Left lobe of liver (tissue), 2 donors: ENCODE measurements around the gene TUBE1. TPM values are rescaled to one million over a fixed set of nuclear protein-coding genes. Genes with fewer than 3 reads are reported as not detected.
"Not testable (repeated sequence)": the region's sequence is repeated elsewhere in the genome, so short reads cannot be mapped to it uniquely, and the experiment has no call there.

Experiments
- ATAC-seq: fragments of 200-7000 bp; cut with Tn5 transposase; one replicate; pipeline ENCODE4 v1.9.1; 2020; ENCODE audit warnings: mild to moderate bottlenecking, moderate library complexity
- DNase-seq: peaks from one replicate; pipeline ENCODE4 v3.0.0-alpha.2; 2020; ENCODE audit warnings: low spot score
- total RNA-seq: library from RNA; stranded (reverse); gene quantifications from one replicate; pipeline ENCODE4 v1.2.1, GENCODE V29; 2021
- donor health status: DM: no; HTN: no; CAD: no; lungs with moderate emphysema.
- donor health status: DM: no; HTN: yes; CAD: no.

The TUBE1 gene
- total RNA-seq, result 31.9 TPM

DNA sequence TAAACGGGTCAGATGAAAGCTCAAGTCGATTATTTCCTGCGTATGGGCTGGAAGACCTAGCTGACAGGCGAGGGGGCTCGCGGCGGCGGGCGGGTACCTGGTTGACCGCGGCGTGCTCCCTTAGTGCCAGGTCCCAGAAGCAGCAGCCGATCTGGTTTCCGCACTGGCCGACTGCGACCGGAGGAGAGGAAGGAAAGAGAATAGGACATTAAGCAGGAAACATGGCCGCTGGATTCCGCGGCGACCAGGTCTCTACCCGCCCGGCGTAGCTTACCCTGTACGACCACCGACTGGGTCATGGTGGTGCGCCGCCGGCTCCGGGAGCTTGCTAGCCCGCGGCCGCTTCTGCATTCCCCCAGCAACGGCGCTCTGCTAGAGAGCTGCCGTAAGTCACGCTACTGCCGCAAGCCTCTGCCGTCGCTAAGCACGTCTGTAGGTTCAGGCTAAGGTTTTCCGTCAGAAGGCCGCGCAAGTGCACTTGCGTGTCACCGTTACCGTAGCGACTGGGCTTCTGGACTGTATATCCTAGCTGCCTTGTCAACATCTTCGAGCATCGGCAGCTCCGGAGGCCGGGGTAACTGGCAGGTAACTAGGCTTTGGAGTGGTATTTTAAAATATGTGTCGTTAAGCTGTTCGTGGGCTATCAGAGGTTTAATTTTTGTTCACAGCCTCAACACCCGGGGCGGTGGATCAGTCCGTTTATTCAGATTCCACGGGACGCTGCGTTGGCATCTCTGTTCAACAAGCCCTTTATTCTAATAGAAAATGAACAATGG, at the start of gene TUBE1, which contains the start of gene FAM229B:
TUBE1 (minus strand) TSS at position 347 of the 776 bp plus-strand sequence; CDS start at position 299, 48 bp downstream.
FAM229B (plus strand) TSS at position 456 of the 776 bp plus-strand sequence. CDS start 11,693 bp downstream, outside the sequence.
- DNase-seq (peak; percentile 95), ATAC-seq (peak; percentile 94)

- DNase-seq (no peak), ATAC-seq (no peak)
Measured at GRCh38 chr6:112130878-112131277, 43.6 kb upstream of the TUBE1 start.

- DNase-seq (no peak), ATAC-seq (no peak)
Measured at GRCh38 chr6:112128208-112128607, 40.9 kb upstream of the TUBE1 start.

DNA sequence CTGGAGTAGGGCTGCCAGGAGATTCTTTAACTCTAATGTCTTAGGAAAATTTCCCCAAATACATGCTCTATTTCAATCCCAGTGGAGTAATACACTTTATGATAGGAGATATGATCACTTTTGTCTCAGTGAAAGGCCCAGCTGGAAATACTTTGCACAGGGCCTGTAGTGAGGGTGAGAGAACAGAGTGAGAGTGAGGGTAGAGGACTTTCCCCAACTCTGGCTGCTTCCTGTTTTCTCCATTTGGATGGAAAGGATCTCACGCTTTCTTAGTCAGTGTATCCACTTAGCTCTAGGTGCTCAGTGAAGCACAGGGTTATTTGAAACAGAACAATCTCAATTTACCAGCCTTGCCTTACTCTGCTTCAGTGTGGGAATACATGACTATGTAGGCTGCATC, 36.7 kb upstream of the TUBE1 start:
- no peak for DNase-seq
- no peak for ATAC-seq

- ATAC-seq (no peak), DNase-seq (no peak)
Measured at GRCh38 chr6:112122756-112123155, 35.5 kb upstream of the TUBE1 start.

GRCh38 chr6:112118034-112118433, 30.8 kb upstream of the TUBE1 start:
- no peak for ATAC-seq
- no peak for DNase-seq

- DNase-seq, result no peak
- no peak for ATAC-seq
Measured at GRCh38 chr6:112117554-112117953, 30.3 kb upstream of the TUBE1 start.

DNA sequence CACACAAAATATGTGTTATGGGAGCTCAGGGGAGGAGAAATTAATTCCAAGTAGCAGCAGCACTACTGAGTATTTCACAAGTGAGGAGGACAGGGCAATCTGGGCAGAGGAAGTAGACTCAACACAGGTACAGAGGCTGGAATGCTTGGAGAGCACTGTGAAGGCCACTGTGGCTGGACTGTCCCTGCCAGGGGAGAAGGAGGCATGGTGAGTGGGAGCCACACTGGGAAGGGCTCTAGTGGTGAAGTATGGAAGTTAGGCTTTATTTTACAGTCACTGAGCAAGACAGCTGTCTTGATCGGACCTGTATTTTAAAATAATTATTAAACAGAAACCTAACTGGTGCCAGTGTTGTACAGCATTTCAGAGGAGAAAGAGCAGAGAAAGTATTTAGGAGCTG, 28.9 kb upstream of the TUBE1 start:
- peak; percentile 86 for ATAC-seq

GRCh38 chr6:112114577-112115223, 27.4 kb upstream of the TUBE1 start:
- DNase-seq, result no peak
- ATAC-seq, result peak; percentile 64

More for the DNA sequence above, 28.9 kb upstream of the TUBE1 start:
- peak; percentile 68 for DNase-seq

DNA sequence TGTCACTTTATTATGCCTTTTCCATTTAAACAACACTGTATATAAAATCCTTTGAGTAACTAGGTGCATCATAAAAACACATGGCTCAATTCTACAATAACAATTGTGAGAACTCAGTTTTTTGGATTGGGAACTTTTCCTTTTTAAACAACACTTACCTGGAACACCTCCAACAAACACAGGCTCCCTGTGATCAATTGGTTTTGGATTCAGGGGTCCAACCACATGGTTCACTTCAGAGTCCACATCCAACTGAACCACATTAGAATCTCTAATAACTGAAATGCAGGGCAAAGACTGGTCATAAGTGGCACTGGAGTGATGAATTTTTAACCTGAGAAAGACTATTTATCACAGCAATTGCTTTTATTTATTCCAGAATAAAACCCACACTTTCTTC, 26.6 kb upstream of the TUBE1 start:
- ATAC-seq, result peak; percentile 39
- DNase-seq, result no peak

- ATAC-seq (peak; percentile 27), DNase-seq (no peak)
Measured at GRCh38 chr6:112113431-112113830, 26.1 kb upstream of the TUBE1 start.

GRCh38 chr6:112109262-112109661, 22.0 kb upstream of the TUBE1 start:
- DNase-seq, result no peak
- no peak for ATAC-seq

DNA sequence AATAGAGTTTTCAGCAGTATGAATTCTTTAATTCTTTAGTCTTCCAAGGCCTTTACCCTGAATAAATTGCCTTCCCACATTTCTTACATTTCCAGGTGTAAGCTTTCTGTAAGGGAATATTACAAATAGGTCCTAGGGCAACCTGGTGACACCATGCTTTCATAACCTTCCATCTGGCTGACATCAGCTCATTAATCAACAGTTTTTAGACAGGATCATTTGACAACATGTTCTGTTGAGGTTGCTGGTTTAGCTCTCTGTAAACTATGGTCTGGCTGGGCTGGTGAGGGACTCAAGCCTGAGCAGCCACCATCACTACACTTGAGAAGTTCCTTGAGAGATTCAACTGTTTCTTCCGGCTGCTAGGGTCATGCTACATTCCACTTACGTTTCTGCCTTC, 19.3 kb upstream of the TUBE1 start:
- ATAC-seq (no peak), DNase-seq (no peak)

DNA sequence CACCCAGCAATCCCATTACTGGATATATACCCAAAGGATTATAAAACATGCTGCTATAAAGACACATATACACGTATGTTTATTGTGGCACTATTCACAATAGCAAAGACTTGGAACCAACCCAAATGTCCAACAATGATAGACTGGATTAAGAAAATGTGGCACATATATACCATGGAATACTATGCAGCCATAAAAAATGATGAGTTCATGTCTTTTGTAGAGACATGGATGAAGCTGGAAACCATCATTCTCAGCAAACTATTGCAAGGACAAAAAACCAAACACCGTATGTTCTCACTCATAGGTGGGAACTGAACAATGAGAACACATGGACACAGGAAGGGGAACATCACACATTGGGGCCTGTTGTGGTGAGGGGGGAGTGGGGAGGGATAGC, 18.7 kb upstream of the TUBE1 start:
- not testable (repeated sequence) for DNase-seq, ATAC-seq

GRCh38 chr6:112100561-112100960, 13.3 kb upstream of the TUBE1 start:
- no peak for DNase-seq
- no peak for ATAC-seq

DNA sequence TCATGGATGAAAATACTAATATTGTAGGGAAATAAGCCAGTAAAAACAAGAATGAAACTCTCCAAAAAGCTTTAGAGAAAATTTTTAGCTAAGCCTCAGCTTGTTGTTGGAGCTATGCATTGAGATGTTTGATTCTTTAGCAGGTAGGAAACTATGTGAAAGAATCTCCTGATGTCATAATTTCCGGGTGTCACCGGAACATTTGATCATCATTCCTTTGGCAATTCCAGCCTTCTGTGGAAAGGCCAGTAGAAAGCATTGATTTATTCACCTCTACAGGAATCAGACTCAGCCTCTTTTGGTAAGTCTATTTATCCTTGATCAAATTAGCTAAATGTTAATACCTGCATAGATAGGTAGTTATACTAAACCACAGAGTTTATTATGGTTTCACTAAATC, 9.6 kb upstream of the TUBE1 start:
- DNase-seq (no peak), ATAC-seq (no peak)

DNA sequence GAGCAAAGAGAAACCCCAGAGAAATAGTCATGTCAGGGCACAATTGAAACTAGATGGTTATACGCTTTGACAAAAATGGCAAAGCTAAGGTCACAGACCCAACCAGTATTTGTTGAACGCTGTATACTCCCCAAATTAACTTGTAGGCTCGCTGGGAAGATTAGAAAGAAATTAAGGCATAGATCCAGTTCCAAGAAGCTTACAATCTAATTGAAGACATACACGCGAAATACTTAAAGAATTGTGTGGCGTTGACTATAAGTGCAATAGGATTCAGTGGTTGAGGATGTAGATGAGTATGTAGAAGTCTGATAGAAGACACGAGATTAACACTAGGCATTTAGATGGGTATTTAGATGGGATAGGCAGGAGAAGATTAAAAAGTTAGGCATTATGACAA, 634 bp upstream of the TUBE1 start:
- DNase-seq, result no peak
- no peak for ATAC-seq

DNA sequence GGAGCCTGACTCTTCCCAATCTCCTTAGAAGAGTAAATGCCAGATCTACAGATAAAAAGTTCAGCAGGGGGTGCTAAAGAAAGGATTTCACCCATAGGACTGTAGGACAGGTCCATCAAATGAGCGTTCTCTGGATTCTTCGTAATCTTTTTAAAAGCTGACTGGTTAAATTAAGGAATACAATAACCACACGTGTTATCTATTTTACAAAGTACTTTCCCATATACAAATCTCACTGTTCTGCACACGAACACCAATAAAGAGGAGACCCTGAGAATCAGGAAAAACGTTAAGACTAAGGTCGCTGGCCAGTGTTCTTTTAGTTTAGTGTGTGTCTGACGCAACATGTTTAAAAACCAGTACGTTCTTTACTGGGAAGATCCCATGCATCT, 542 bp downstream of the TUBE1 start:
- peak; percentile 57 for ATAC-seq
- DNase-seq, result no peak

GRCh38 chr6:112085286-112086065, 1.8 kb downstream of the TUBE1 start:
- peak; percentile 69 for ATAC-seq

DNA sequence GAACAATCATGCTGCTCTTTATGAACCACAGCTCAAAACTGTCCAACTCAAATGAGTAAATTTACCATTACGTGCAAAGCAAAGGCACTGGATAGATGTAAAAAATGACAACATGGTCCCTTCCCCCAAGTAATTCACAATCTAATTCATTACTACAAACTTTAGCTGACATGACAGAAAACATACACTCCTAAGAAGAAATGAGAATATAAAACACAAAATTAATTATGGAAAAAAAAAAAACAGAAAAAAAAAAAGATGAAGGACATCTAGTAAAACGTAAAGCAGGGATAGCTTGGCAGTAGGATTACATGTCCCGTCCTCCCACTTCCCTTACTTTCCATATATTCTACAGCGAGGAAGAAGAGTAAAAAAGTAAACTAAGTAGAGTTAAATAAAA, 5.7 kb downstream of the TUBE1 start:
- ATAC-seq (no peak), DNase-seq (no peak)

More at GRCh38 chr6:112085286-112086065, 1.8 kb downstream of the TUBE1 start:
- DNase-seq, result peak; percentile 84

- DNase-seq (no peak), ATAC-seq (no peak)
Measured at GRCh38 chr6:112066606-112067005, 20.7 kb downstream of the TUBE1 start.
